ENCODE data around the gene FRMD5.

GRCh38 chr15:43930079-43930478 is 265.0 kb downstream of the FRMD5 start:
- TF ChIP-seq CTCF (IDR thresholded peaks at IDR 0.05; ENCODE audit: low read depth, low read length, poor library complexity, severe bottlenecking) (no peak), EZH2phosphoT487 (IDR thresholded peaks at IDR 0.05; ENCODE audit: borderline replicate concordance, low read length) (no peak)
